HG03571 (cell line): ENCODE data around the gene UTP3.
A peak's percentile ranks its signal among the peaks of the same experiment; 100 is the strongest.
"Not testable (repeated sequence)": the region's sequence is repeated elsewhere in the genome, so short reads cannot be mapped to it uniquely, and the experiment has no call there.

ENCODE experiments used
- ATAC-seq: cut with Tn5 transposase; IDR thresholded peaks from one replicate; pipeline ENCODE4 v1.9.1; 2021; ENCODE audit not compliant: unreplicated experiment

Gene UTP3

DNA sequence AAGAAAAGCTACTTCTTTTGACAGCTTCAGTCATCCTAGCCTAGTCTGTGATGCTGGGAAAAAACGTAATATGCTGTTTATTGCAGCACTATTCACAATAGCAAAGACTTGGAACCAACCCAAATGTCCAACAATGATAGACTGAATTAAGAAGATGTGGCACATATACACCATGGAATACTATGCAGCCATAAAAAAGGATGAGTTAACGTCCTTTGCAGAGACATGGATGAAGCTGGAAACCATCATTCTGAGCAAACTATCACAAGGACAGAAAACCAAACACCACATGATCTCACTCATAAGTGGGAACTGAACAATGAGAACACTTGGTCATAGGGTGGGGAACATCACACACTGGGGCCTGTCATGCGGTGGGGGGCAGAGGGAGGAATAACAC, 6.2 kb upstream of the UTP3 start:
- ATAC-seq = not testable (repeated sequence)

DNA sequence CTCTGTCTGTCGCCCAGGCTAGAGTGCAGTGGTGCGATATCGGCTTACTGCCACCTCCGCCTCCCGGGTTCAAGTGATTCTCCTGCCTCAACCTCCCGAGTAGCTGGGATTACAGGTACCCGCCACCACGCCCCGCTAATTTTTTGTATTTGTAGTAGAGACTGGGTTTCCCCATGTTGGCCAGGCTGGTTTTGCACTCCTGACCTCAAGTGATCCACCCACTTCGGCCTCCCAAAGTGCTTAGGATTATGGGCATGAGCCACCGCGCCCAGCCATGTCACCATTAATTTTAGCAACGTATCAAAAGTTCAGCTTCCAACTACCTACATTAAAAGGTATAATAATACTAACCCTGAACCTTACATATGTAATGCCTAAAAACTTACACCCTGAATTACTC, 940 bp upstream of the UTP3 start:
- no peak for ATAC-seq

DNA sequence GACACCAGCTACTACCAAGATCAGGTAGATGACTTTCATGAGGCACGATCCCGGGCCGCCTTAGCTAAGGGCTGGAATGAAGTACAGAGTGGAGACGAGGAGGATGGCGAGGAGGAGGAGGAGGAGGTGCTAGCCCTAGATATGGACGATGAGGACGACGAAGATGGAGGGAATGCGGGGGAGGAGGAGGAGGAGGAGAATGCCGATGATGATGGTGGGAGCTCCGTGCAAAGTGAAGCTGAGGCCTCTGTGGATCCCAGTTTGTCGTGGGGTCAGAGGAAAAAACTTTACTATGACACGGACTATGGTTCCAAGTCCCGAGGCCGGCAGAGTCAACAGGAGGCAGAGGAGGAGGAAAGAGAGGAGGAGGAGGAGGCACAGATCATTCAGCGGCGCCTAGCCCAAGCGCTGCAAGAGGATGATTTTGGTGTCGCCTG, 481 bp downstream of the UTP3 start:
- no peak for ATAC-seq

DNA sequence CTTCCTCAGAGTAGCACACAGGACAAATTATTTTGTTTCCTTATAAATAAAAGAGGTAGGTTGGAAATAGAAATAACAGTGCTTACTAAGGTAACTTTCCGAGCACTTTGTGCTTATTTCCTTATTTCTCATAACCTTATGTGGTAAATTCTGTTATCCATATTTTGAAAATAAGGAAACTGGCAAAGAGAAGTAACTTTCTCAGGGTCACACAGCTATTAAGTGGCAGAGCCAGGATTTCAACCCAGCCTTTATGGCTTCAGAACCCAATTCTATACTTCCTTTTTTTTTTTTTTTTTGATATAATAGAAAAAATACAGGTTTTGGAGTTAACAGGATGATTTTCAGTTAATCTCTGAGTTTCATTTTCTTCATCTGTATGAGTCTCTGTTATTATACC, 3.3 kb downstream of the UTP3 start:
- no peak for ATAC-seq

DNA sequence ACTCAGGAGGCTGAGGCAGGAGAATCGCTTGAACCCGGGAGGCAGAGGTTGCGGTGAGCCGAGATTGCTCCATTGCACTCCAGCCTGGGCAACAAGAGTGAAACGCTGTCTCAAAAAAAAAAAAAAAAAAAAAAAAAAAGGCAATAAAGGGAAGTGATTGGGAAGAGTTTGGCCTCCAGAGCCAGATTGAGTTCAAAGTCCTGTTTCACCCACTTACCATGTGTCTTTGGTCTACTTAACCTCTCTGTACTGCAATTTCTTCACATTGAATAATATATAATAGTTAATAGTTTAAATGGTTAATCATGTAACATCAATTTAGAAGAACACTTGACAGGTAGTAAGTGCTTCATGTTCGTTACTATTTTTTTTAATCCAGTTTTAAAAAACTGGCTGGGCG, 6.3 kb downstream of the UTP3 start:
- not testable (repeated sequence) for ATAC-seq

DNA sequence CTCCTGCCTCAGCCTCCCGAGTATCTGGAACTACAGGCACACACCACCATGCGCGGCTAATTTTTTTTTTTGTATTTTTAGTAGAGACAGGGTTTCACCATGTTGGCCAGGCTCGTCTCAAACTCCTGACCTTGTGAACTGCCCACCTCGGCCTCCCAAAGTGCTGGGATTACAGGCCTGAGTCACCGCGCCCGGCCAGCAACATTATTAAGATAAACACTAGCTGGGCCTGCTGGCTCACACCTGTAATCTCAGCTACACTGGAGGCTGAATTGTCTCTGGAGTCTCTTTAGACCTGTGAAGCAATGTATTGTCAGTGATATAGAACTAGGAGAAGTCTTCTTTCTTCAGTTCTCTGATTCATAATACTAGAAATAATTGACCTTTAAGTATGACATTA, 10.1 kb downstream of the UTP3 start:
- ATAC-seq = not testable (repeated sequence)

DNA sequence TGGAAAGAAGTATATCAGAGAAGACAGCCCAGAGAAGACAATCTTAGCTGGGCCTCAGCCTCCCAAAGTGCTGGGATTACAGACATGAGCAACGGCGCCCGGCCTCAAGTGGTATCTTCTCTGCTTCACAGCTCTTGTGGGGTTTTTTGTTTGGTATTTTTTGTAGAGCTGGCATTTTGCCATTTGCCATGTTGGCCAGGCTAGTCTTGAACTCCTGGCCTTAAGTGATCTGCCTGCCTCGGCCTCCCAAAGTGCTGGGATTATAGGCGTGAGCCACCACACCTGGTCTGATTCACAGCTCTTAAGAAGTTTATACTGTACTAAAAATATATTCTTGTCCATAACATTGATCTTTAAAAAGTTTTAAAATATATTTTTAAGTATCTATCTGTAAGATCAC, 12.4 kb downstream of the UTP3 start:
- ATAC-seq = no peak

DNA sequence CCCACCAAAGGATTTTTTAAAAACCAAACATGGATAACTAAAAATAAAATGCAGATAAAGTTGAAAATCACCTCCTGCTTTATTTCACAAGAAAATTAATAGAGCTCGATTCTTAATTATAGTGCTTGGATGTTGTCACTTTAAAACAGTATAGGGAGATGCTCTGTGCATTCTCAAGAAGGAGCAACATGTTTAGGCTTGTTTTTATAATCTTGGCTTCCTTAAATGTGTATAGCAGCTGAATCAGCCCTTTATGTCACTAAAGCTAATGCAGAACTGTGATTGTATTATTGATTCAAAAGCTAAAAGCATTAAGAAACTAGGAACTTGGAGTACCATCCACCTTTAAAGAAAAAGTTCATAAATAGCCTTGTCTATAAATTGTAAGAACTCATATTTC, 12.9 kb downstream of the UTP3 start:
- no peak for ATAC-seq

DNA sequence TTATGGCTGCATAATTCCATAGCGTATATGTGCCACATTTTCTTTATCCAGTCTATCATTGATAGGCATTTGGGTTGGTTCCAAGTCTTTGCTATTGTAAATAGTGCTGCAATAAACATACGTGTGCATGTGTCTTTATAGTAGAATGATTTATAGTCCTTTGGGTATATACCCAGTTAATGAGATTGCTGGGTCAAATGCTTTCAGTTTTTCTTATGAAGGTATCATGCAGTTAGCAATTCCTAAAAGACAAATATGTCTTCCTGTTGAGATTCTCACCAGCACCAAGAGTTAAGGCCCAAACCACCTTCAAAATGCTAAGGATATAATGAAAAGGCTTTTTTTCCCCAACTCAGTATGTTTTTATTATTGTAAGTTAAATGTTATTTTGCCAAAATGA, 14.3 kb downstream of the UTP3 start:
- not testable (repeated sequence) for ATAC-seq

DNA sequence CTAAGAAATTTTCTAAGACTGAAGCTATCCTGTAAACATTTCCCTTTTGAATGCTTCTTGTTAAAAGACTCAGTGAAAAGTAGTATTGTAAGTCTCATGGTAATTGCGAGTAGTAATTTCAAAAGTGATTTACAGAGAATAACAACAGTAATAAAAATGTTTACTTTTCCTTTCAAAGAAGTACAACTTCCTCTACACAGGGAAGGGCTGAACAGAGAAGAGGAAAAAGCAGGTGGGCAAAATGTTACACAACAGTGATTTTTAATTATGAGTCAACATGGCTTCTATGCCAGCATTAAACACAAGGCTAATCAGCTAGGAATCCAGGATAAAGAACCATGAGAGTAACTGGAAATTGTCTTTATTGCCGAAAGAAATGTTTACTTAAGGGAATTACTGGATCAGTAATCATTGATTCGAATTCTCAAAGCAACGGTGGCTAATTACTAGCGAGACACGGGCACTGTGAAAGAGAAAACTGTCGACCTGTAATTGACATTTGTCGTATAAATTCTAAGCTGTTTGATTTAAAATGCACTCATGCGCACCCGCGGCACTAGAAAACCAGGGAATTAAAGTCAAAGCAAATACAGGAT, 15.4 kb downstream of the UTP3 start:
- ATAC-seq = no peak

DNA sequence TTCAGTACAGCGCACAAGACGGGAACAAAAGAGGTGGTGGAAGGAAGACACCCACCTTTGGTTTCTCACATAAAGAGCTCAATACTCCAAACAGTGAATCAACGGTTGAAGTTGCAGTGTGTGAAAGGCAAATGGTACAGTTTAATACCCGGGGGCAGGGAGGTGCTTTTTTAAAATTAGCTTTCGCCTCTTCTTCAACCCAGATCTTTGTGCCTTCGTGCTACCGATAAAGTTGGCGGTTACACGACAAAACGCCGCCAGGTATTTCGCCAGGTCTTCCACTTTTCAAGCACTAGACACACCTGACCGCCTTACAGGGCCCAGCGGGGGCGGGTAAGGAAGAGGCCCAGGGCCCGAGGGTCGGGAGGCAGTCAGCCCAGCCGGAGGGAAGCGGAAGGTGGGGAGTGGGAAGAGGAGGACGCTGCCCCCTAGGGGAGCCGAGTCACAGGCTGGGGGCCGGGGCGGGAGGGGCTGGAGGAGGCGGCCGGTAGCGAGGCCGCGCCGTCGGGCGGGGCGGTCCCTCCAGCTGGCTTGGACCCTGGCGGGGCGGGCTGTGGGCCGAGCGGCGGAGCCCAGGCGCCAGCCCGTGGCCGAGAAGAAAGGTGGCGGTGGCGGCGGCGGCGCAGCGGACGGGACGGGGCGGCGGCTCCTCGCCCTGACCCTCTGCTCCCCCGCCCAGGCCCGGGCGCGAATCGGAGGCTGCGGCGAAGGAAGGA, 16.0 kb downstream of the UTP3 start:
- ATAC-seq = peak; percentile 62

DNA sequence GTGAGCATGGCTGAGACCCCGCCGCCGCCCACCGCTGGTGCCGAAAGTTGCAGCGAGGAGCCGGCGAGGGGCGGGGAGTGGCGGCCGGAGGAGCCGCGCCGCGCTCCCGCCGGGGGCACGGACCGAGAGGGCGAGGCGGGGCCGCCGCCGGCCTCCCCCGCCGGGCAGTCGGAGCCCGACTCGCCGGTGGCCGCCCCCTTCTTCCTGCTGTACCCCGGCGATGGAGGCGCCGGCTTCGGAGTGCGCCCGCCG, 16.5 kb downstream of the UTP3 start:
- peak; percentile 30 for ATAC-seq

DNA sequence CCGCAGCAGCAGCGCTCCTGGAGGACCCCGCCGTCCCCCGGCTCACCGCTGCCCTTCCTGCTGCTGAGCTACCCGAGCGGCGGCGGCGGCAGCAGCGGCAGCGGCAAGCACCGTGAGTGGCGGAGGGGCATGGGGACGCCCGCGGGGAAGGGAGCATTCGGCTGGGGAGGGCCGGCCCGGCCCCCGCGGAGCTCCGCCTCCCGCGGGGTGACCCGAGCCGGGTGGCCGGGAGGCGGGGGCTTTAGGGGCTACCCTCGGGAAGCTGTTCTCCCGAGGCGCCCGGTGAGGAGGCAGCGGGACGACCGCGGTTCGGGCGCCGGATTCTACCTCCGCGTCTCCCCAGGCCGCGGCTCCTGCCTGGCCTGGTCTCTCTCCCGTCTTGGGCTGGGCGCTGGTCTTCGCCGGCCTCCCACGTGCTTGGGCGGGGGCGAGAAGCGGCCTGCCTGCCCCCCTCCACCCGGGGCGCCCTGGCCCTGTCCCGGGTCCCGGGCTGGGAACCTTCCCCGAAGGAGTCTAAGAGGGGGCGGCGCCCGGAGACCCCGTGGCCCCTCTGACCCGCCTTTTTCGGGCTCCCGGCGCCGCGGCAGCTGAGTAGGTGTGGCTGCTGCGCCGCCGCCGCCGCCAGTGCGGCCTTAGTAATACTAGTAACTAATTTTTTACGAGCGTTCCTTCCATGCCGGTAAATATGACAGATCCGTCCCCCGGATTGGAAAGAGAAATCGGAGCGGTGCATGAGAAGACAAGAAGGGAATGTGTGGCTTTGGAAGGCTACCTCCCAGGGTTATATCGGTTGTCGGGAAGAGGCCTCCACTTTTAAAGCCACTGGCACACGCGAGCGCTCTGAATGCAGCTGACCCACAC, 17.1 kb downstream of the UTP3 start:
- ATAC-seq = peak; percentile 55

DNA sequence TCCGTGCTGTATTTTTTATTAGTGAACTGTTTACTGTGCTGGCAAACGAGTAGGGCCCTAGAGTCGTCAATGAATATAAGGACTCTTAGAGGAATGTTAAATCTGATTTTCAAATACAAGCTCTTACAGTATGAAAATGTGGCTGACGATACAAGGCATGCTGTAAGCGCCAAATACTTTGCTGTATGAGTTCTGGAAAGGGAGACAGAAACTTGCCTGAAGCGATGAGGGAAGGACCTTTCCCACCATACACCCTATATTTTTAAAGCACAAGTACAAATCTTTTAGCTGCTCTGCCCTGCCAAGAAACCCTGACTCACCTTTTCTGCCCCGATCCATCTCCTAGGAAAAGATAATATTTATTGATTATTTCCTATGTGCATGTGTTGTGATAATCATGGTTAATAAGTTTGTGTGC, 17.7 kb downstream of the UTP3 start:
- ATAC-seq = no peak

DNA sequence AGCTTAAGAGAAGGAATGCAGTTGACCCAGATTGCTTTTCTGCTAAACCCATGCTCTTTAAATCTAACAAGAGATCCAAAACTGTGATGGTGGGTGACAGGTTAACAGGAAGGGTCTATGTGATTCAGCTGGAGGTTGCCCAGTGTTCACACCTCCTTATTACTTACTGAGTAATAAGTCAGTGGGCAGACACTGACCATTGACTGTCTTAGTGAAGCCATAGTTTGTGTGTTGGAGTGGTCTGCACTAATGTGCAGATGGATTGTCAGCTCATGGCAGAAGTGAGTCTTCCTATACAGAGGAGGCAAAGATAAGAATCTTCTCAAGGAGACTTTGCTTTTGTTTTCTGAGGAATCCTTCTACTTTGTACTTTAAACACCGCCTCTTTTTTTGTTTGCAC, 18.2 kb downstream of the UTP3 start:
- ATAC-seq = no peak

DNA sequence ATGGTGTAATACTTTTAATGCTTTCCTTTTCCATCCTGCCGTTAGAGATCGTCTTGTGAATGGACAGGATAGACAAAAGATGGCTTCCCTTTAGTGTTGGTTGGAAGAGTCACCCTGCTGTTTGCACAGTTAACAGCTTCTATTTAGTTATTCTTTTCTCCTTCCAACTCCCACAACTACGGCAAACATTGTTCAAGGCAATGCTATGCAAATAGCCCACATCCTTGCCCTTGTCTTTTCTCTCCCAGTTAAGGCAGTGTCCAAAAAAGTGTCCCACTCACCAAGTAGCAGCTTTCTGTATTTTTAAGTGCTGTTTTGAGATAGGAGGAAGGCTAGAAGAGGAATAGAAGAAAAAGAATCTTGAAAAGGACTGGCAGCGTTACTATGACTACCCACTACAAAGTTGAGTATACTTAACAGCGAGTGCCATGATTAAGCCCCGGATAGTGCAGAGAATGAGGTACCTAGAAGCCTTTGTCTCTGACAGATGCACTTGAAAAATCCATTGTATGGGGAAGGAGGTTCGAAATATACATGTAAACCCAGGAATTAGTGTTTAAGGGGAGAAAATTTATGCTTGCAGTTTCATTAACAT, 21.4 kb downstream of the UTP3 start:
- ATAC-seq = no peak

DNA sequence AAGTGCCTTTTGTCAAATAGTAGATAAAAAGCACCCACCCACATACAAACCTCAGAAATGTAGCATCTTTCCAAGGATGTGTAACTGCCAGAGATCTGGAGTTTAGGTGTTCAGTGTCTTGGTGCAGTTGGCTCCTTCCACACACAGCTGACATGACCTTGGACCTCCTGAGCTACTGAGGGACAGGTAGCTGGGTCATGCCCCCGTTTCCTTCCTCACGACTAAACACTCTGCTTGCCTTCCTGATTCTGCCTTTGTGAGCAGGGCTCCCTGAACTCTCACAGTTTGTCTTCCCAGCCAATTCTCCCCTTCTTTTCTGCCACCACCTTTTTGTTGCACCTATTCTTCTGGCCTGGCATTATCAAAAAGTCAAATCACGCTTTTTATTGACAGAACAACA, 23.3 kb downstream of the UTP3 start:
- ATAC-seq = no peak

DNA sequence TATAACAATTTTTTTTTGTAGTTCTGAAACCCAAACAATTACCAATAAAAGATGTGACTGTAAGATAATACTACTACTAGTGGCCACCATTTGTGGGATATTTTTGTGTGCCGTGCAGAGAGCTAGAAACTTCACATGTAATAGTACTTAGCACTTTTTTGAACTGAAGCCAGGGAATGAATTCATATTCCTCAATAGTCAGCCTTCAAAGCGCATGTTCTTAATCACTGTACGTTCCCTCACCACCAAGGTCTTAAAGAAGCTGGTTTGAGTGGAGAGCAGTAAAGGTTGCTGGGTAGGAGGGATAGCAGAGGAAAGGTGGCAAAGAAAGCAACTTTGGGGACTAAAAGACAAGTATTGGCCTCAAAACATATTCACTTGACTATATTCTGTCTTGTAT, 23.8 kb downstream of the UTP3 start:
- no peak for ATAC-seq

DNA sequence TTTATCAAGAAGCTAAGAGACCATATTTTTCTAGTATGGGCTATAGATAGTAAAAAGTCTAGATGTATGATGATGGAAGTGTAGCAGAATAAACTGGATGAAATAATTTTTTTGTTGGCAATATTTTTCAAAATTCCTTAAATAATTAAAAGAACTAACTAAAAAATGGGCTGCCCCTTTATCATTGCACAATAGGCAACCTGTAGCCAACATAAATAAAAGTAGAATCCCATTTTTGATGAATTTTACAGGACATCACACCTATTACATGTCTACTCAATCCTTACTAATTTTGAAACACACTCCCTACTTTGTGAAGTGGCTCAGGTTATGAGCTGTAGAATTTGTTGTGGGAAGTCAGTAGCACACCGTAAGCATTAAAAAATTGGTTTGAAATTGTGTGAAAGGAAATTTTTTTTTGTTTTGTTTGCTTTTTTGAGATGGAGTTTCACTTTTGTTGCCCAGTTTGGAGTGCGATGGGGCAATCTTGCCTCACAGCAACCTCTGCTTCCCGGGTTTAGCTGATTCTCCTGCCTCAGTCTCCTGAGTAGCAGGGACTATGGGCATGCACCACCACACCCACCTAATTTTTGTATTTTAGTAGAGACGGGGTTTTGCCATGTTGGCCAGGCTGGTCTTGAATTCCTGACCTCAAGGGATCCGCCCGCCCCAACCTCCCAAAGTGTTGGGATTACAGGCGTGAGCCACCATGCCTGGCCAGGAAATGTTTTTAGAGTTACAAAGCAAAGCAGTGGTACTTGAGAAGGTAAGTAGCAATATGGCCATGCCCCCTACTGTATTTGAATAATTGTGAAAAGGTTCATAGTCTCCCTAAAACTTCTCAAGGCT, 24.5 kb downstream of the UTP3 start:
- ATAC-seq = peak; percentile 4

DNA sequence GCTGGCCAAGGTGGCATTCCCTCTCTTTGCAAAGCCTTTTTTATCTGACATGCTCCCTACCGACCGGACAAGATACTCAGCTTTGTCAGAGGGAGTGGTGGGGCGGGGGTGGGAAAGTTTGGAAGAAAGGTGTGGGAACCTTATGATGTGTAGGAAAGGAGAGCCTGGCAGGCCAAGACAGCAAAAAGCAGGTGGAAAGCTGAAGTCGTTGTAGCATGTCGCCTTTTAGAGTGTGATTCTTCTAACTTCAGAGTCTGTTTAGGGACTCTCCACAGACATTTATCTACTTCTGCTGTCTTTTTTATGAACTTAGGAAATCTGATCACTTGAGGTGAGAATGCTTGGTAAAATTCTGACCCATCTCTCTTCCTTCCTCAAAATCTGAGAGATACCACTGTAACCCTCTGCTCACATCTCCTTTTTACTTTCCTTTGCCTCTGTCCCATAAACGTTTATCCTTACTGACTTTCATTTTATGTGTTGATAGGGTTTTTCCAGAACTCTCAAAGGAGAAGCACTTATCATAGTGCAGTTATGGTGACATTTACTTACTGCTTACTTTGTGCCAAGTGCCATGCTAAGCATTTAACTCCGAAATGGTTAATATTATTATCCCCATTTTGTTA, 25.2 kb downstream of the UTP3 start:
- ATAC-seq = peak; percentile 36
